ENCODE data around the gene DNER.

GRCh38 chr2:229445019-229445418, 269.3 kb downstream of the DNER start:
- TF ChIP-seq NR2C2 (IDR thresholded peaks at IDR 0.05; ENCODE audit: borderline replicate concordance, control insufficient read depth, insufficient read length, low read depth): no peak
- TF ChIP-seq TARDBP (IDR thresholded peaks at IDR 0.05; ENCODE audit: borderline replicate concordance): no peak
- TF ChIP-seq RBBP5 (conservative IDR thresholded peaks at IDR 0.05): no peak
- TF ChIP-seq CHD2 (IDR thresholded peaks at IDR 0.05; ENCODE audit: borderline replicate concordance, low read depth, low read length): no peak
- TF ChIP-seq POLR2AphosphoS5 (IDR thresholded peaks at IDR 0.05; ENCODE audit: low read length): no peak
- no peak for TF ChIP-seq PRDM15 (CRISPR knock-in tag; IDR thresholded peaks at IDR 0.05)
- TF ChIP-seq YBX1 (IDR thresholded peaks at IDR 0.05): no peak
- TF ChIP-seq SIN3A (IDR thresholded peaks at IDR 0.05; ENCODE audit: low read depth, low read length): no peak
- TF ChIP-seq CTCF (IDR thresholded peaks at IDR 0.05 in 2 of 3, conservative IDR thresholded peaks at IDR 0.05 in 1 of 3; ENCODE audit: control insufficient read depth in 2 of 3, extremely low read depth in 1 of 3, insufficient read depth in 1 of 3, low read depth in 3 of 3, low read length in 3 of 3): no peak
- TF ChIP-seq ATF2 (IDR thresholded peaks at IDR 0.05; ENCODE audit: low read length): no peak
- no peak for TF ChIP-seq BHLHE40 (IDR thresholded peaks at IDR 0.05; ENCODE audit: borderline replicate concordance in 1 of 2, low read depth in 2 of 2, low read length in 1 of 2)
- no peak for TF ChIP-seq EZH2 (IDR thresholded peaks at IDR 0.05; ENCODE audit: borderline replicate concordance, control insufficient read depth, low read depth, low read length)
- TF ChIP-seq JUND (IDR thresholded peaks at IDR 0.05; ENCODE audit: low read depth, low read length): no peak
